ENCODE measurements around the gene DEPP1.
"Not testable (repeated sequence)": the region's sequence is repeated elsewhere in the genome, so short reads cannot be mapped to it uniquely, and the experiment has no call there.

Gene DEPP1, protein sequence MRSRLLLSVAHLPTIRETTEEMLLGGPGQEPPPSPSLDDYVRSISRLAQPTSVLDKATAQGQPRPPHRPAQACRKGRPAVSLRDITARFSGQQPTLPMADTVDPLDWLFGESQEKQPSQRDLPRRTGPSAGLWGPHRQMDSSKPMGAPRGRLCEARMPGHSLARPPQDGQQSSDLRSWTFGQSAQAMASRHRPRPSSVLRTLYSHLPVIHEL

DNA sequence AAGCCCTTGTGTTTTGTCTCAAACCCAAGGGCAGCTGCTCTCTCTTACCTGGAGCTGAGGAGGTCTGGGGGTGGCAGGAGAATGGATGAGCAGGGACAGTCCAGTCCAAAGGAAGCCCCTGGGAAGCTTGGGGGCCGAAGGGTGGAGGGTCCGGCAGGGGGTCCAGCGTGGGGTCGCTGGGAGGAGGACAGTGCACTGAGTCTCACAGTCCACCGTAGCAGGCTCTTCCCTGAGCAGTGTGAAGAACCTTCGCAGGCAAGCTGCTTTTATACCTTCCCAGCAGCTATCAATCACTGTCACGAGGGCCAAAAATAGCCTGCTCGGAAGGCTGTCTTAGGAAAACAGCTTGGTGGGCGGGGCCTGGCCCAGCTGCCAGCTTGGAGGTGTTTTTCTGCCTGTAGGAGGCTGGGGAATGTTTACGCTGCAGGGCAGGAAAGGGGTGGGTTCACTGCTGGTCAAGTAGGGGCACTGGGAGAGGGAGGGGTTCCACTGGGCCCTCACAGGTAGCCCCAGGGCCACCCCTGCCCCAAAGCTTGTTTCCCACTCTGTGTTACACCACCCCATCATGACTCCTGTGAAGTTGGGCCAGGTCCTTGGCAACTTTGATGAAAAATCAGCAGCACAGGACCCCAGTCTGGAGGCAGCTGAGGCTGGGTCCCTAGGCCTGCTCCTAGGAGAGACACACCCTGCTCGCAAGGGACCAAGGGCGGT lies at the start of gene DEPP1:
TSS of gene DEPP1 (minus strand) at position 240 of the 711 bp plus-strand sequence. CDS start 779 bp downstream, outside the sequence.
- in situ Hi-C loops (cut with MboI; ENCODE audit: low sequenced_read_pairs): no loop called here

DNA sequence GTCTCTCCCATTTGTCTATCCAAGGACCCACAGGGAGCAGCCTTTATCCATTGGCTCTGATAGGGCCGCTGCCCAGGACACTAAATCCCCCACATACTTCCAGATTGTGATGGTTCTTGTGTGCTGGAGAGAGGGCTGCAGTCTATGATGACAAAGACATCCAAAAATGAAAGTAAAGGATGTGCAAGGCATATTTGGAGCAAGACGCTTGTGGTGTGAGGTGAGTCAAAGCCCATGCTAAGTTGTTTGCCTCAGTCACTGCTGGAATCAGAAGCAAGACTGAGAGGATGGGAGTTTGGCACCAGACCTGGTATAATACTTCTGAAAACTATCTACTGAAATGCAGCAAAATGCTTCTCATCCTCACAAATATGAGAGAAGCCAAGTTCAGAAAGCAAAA lies 44.8 kb upstream of the DEPP1 start:
- in situ Hi-C loops (cut with MboI; ENCODE audit: low sequenced_read_pairs): no loop called here

DNA sequence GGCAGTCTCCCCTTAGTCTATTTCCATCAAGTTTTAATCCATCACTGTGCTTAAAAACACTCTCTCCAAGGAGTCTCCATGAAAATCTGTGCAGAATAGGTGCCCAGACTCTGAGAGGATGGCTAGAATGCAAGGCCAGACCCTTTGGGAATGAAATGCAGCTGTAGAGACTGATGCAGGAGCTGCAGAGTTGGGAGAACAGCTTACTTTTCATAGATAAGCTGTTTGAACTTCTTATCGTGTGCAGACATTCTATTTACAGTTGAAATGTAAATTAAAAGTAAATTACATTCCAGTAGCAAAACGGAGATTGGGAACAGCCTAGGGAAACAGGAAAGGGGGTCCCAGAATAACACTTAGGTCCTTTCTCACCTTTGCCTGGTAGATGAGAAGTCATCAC lies 37.0 kb upstream of the DEPP1 start:
- in situ Hi-C loops (cut with MboI; ENCODE audit: low sequenced_read_pairs): no loop called here

DNA sequence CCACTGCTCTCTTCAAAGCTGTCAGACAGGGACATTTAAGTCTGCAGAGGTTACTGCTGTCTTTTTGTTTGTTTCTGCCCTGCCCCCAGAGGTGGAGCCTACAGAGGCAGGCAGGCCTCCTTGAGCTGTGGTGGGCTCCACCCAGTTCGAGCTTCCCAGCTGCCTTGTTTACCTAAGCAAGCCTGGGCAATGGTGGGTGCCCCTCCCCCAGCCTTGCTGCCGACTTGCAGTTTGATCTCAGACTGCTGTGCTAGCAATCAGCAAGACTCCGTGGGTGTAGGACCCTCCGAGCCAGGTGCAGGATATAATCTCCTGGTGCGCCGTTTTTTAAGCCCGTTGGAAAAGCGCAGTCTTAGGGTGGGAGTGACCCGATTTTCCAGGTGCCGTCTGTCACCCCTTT lies 35.9 kb upstream of the DEPP1 start:
- in situ Hi-C loops (cut with MboI; ENCODE audit: low sequenced_read_pairs): not testable (repeated sequence)

DNA sequence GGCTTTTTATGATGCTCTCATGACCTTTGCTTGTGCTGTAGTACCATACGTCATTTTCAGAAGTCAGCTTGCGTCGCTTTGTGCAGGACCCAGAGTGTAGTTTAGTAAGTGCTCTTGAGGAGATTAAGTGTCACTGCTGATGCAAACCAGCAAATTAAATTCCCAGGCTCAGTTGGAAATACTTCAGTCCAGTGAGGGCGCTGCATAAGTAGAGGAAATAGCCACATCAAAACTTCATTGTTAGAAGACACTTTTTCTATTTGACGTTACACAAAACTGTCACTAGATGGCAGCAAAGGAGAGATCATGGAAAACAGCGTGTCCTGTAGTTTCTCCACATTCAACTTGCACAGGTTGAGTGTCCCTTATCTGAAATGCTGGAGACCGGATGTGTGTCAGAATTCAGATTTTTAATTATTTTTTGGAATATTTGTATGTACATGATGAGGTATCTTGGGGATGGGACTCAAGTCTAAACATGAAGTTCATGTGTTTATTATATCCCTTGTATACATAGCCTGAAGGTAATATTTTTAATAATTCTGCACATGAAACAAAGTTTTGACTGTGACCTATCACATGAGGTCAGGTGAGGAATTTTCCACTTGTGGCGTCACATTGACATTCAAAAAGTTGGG lies 30.0 kb upstream of the DEPP1 start:
- in situ Hi-C loops (cut with MboI; ENCODE audit: low sequenced_read_pairs): no loop called here

DNA sequence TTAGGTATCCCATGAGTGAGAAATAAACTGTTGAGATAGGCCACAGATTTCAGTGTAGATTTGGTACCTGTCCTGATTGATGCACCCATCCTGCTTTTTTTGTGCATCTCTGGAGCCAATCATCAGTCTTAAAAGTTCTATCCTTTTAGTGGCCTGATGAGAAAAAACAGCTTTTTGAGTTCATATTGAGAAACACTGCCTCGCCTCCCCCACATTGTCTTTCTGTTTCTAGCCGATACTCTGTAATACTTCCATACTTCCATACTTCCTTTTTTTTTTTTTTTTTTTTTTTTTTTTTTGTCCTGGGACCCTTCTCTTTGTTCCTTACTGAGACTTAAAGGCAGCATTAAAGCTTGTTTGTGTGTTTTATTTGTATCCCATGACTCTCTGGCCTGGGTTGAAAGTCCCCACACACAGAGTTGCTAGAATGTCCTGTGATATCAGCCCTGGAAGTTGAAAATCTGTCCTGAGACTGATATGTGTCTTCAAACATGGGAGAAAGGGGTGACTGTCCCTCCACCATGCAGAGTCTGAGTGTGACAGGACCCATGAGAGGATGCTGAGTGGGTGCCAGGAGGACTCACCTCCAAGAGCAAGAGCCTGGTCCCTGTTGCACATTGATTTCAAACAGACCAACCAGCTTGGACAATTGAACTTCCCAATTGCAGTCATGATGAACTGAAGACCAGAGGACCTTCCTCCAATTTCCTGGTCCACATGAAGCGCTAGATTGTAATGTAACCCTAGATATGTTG lies 27.8 kb upstream of the DEPP1 start:
- in situ Hi-C loops (cut with MboI; ENCODE audit: low sequenced_read_pairs): no loop called here

DNA sequence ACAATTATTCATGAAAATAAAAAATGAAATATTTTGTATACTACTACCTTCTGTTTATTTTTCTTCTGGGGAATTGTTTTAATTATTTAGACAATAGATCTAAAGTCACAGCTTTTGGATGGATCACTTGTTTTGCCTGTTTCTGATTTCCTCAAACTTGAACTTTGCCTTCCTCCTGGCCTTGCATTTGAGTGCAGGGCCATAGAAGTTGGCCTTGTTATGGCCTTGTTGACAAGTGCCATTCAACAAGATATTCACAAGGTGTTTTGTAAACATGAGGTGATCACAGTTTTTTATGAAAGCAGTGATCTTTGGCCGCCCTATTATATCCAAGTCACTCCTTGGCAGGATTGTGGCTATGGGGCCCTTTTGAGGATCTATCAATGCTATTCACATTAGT lies 26.7 kb upstream of the DEPP1 start:
- in situ Hi-C loops (cut with MboI; ENCODE audit: low sequenced_read_pairs): no loop called here

DNA sequence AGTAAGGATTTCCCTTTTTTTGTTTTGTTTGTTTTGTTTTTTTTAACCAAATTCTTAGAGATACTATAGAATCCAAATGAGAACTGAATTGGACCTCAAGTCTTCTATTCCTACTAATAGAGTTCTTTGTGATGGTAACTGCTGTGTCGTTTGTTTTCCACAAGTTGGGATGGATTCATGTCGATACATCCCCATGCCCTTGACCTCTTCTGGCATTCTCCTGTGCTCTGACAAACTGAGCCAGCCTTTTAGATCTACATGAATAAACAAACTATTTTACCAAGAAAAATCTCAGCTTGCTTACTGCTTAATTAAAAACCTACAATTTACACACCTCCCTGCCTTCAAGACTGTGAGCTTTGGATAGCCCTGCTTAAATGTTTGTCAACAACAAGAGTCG lies 26.1 kb upstream of the DEPP1 start:
- in situ Hi-C loops (cut with MboI; ENCODE audit: low sequenced_read_pairs): no loop called here

DNA sequence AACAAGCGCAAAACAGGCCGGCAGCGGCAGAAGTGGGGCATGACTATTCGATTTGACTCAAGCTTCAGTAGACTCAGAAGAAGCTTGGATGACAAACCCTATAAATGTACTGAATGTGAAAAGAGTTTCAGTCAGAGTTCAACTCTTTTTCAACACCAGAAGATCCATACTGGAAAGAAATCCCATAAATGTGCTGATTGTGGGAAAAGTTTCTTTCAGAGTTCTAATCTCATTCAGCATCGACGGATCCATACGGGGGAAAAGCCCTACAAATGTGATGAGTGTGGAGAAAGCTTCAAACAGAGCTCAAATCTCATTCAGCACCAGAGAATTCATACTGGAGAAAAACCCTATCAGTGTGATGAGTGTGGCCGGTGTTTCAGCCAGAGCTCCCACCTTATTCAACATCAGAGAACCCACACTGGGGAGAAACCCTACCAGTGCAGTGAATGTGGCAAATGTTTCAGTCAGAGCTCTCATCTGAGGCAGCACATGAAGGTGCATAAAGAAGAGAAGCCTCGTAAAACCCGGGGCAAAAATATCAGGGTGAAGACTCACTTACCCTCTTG lies 24.9 kb upstream of the DEPP1 start:
- in situ Hi-C loops (cut with MboI; ENCODE audit: low sequenced_read_pairs): no loop called here

DNA sequence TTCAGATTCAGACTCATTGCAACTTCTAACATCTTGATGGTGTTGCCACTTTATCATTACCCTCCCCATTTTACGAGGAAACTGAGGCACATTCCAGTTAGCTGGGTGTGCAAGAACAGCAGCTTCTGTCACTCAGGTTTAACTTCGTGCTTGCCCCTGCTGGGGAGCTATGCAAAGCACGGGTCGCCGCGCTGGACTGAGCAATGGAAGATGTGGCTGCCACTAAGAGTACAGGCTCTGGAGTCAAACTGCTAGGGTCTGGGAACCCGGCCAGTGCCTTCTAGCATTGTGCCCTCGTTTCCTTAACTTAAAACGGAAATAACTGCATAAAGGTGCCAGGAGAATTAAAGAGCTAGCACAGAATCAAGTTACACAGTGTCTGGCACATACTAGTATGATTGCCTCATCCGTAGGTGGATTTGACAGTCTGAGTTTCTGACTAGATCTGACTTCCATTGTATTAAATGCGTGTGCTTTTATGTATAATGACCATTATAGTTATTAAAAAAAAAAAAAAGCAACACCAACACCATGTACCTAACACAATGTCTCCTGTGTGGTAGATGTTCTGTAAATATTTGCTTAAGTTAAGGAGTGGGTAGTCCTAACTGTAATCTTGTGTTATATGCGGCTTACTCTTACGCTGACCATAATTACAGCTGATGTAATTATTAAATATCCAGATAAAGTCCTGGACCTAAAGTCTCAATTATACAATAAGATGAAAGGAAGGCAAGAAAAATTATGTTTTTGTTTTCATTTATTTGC lies 23.0 kb upstream of the DEPP1 start:
- in situ Hi-C loops (cut with MboI; ENCODE audit: low sequenced_read_pairs): no loop called here

DNA sequence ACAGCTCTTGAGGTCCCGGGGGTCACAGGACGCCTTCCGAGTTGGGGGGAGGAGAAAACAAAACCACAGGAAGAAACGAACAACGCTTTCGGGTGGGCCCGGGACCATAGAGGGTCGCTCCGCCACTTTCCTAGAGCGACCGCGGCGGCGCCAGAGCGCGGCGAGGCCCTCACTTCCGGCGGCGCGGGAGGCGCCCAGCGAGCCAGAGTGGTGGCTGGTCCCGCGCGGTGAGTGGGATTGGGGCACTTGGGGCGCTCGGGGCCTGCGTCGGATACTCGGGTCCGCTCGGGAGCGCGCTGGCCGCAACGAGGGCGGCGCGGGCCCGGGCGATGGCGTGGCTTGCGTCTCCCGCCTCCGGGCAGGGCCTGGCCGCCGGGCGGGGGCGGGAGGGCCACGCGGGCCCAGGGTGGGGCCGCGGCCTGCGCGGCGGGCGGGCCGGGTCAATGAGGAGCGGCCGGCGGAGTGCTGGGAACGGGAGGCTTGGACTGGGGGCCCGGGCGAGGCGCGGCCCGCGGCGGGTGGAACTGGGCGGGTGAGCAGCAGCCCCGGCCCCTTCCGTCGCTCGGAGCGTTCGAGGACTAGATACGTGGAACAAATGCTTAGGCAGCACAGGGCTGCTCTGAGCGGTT lies 22.3 kb upstream of the DEPP1 start, which contains the start of gene ZNF22:
TSS of gene ZNF22 (plus strand) at position 172 of the 629 bp plus-strand sequence. CDS start 2,446 bp downstream, outside the sequence.
- in situ Hi-C loops (cut with MboI; ENCODE audit: low sequenced_read_pairs): no loop called here

DNA sequence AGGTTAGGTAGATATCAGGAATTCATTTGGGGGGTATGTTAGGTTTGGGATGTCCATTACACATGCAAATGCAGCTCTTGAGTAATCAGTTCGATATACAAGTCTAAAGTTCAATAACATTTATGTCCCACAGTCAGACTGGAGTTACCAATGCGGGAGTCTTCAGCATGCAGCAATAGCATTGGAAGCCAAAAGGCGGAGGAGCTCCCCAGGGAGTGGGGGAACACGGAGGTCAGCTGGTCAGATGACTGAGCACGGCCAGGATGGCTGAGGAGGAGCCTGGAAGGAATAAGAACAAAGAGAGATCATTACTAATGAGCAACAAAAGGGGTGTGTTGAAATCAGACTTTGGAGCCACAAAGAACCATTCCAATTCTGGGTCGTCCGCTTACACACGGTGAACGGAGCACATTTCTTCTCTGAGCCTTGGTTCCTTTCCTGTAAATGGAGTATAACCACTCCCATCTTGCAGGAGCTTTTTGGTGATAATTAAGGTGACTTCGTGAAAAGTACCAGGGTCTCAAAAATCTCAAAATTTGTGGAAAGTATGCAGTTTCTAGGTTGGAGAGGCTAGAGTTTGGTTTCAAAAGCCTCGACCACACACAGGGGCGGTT lies 21.6 kb upstream of the DEPP1 start:
- in situ Hi-C loops (cut with MboI; ENCODE audit: low sequenced_read_pairs): no loop called here

DNA sequence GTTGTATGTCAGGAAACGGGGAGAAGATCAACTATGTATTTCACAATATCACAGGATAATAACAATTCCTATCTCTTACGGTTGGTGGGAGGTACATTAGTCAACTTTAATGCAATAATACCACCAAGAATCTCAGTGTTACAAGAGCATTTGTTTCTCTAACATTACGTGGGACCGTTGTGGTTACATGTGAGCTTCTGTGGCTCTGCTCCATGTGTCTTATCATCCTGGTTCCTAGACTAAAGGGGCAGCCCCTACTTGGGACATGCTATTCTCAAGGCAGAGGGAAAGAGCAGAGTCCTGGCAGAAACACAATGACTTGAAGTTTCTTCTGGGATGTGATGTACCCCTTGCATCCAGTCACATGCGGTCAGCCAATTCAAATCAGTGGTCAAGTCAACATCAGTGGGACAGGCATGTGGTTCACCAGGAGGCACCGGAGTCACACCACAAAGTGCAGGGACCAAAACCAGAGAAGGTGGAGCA lies 19.6 kb upstream of the DEPP1 start:
- in situ Hi-C loops (cut with MboI; ENCODE audit: low sequenced_read_pairs): no loop called here

DNA sequence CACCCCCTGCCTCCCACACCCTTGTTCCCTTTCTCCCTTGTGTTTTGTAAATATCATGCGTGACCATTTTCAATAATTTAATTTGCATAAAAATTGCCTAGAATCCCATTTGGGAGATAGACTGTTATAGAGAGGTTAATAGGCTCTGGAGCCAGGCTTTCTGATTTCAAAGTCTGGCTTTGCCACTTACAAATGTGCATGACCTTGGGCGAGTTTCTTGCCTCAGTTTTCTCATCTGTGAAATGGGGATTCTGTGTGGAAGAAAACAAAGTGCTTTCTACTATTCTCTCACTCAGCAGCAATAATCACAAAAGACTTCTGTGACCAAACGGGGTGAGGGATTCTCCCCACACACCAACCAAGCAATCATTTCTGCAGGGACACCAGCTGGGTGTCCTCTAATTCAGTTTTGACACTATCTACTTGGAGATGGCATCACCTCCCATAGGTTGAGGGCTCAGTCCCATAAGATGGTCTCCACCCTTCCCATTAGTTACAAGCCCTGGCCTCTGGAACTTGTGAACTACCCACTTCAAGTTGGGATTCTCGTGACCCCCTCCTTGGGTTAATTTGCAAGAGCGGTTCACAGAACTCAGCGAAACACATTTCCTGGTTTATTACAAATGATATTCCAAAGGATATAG lies 18.6 kb upstream of the DEPP1 start:
- in situ Hi-C loops (cut with MboI; ENCODE audit: low sequenced_read_pairs): no loop called here

DNA sequence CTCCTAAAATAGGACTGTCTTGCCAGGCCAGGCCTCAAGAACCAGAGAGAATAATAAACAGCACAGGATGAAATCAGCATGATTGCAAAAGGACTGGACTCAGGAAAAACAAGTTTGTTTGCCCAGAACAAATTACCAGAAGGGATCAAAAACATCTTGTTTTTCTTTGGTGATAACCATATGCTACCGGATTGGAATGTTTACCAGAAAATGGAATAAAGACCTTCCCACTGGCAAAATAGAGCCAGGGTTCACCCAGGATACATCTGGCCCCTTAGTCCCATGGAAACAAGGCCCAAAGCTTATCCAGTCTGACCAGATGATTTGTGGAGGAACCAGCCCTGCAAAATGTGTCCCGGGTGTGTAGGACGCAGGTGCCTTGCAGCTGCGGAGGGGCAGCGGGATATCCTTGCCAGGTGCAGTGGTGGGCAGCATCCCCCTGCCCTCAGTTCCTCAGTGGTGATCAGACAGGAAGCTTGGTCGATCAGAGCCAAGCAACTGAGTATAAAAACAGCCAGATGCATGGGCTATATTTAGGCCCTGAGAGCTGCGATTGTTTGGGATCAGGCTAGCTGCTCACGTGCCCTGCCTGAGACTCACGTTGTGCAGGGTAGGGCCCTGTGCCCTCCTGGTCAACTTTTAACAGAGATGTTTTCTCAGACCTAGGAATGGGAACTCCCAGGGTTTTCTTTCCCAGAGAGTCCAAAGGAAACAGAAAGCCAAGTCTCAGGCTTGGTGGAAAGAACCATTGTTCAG lies 17.5 kb upstream of the DEPP1 start:
- in situ Hi-C loops (cut with MboI; ENCODE audit: low sequenced_read_pairs): no loop called here

DNA sequence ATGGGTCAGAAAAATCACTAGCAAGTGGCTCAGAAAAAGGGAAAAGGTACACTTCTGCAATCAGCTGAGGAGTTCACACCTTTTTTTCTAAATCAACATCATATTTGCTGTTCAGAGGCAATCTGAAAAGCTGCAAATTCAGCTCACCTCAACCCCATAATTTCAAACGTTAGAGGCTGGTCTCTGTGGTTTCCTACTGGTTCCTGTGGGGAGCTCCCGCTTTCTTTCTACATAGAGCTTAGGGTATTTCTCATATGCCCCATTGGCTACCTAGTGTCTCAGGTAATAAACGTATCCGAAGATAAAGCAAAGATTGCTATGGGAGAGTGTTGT lies 16.9 kb upstream of the DEPP1 start:
- in situ Hi-C loops (cut with MboI; ENCODE audit: low sequenced_read_pairs): no loop called here

DNA sequence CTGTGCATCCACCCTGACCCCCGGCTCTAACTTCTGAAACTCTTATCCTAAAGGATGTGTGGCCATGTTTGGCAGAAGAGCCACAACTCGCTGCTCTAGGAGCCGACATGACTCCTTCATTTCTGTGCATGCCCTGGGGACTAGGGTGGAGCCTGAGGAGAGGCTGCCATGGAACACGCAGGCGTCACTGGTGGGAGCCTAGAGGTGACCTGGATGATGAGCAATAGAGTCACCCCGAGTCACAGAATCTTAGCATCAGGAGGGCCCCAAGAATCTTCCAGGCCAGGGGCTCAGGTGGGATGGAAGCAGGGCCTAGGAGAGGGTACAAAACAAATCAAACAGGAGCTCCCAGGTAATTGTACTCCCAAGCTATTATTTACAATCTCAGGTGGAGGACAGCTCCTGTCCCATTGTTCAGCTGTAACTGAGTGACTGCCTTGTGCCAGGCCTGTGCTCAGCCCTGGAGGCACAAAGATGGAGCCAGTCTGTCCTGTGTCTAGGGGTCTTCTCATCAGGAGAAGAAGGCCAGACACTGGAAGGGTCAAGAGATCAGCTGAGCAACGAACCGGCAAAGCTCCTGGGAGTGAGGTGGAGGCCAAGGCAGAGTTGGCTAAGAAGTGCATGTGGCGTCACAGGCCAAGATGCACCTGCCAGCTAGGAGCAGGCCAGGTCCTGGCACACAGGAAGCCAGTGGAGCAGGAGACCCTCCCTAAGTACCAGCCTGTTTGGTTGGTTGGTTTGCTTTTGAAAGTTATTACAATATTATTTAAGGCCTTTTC lies 16.3 kb upstream of the DEPP1 start:
- in situ Hi-C loops (cut with MboI; ENCODE audit: low sequenced_read_pairs): no loop called here
